IPS DF 19.7 (cell line): ENCODE measurements around the gene KCNA10.
"Not testable (repeated sequence)": the region's sequence is repeated elsewhere in the genome, so short reads cannot be mapped to it uniquely, and the experiment has no call there.

Experiments
- DNase-seq: peaks from one replicate; pipeline ENCODE4 v3.0.0-alpha.2; 2013; ENCODE audit warnings: low read depth, low spot score

The KCNA10 gene

GRCh38 chr1:110535985-110536384 is 17.0 kb upstream of the KCNA10 start:
- no peak for DNase-seq

DNA sequence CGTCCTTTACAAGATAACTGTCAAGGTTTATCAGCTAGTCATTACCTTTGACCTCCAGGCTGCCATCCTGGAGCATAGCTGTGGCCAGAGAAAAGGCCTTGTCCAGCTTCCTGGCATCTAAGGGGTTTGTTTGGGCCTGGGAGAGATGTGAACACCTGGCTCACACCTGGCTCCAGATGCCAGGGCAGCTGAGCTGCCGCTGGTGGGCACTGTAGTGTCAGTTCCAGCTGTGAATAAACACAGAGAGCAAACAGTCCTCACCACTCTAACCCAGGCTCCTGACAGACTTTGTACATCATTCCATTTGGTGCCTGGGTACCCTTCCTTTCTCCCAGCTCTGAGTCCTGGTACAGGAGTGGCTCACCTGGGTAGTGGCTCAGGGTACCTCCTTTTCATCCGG is 14.3 kb upstream of the KCNA10 start:
- DNase-seq, result no peak

DNA sequence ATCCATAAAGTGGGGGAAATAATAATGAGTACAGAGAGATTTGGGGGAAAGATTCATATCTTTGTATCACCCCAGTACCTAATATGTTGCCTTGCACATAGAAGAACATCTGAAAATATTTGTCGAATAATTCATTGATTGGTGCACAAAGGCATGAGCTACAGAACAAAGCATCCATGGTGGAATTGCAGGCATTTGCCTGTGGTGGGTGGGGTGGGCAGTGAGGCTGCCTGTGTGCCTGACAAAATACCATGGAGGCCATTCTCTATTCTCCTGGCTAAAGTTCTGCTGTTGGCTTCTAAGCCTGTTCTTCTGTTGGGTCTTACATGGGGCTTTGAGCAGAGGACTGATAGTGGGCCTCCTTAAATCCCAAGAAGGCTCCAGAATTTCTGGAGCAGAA is 10.0 kb upstream of the KCNA10 start:
- no peak for DNase-seq

DNA sequence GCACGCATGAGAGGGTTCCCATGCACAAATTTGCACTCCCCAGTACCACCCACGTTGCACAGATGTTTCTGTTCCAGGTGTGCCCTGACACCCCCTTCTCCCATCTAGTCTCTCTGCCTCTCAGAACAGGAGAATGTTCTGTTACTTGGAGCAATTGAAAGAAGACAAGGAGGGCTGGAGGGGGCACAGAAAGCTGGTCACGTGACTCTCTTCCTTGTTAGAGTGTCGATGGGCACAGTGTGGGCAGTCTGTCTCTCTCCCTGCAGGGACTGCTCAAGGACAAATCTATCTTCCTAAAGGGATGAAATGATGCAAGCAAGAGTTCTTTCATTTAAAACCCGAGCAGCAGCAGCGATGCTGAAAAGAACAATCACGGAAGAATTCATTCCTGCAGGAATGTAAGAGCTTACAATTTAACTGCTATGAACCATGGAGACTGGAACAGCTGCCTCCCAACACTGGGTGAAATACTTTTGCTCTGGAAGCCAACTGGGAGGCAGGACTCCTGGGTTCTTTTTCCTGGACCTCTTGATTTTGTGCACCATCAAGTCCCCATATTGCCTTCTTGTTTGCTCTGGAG is 7.3 kb upstream of the KCNA10 start:
- no peak for DNase-seq

DNA sequence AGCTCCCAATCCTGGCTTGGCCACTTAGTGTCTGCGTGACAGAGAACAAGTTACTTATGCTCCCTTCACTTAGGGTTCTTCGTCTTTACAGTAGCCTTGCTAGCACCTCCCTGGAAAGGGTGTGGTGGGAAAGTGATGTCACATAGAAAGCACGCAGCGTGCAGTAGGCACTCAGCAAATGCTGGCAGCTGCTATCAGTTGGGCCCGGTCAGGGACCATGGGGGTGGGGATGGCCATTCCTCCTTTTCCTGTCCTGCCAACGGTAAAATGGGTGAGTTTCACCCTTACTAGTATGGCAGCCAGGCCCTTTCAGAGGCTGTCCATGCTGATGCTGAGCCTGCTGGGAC is 6.2 kb upstream of the KCNA10 start:
- DNase-seq, result no peak

DNA sequence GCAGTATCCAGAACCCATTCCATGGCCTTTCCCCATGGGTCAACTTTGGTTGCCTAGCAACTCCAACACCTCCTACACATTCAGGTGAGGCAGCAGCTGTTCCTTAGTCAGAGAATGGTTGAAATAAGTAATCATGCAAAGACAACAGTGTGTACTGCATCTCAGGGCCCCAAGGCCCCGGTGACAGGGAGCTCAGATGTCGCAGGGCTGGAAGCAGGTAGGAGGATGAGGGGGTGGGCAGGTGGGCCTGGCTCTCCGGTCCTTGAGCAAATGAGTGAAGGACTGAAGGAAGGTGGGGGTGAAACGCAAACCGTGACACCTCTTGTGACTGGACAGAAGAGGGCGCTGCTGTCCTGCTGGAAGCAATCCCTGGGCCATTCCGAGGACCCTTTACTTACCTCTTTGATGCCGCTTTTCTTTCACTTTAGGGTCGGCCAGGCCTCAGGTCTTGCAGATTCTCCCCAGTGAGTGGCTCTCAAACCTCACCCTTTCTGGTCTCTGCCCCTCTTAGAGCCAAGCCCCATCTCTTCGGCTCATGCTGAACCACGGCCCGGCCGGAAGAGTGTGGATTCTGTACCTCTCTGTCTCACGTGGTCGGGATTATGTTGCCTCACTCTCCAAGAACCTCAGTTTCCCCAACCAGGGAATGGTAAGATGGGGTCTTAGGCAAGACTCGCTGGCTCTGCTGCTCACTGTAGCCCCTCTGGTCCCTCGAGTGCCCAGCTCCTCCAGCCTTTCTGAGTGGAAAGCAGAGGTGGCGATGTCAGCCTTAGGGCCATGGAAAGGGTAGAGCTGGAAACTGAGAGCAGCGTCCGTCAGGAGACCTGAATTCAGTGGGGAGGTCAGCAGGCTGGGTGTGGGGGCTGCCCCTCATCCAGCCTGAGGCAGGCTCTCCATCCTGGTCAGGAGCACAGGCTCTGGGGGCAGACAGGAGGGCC is 5.6 kb upstream of the KCNA10 start:
- DNase-seq, result no peak

- no peak for DNase-seq
These were observed 4.0 kb upstream of the KCNA10 start for GRCh38 chr1:110523011-110523410.

GRCh38 chr1:110522560-110522959 is 3.6 kb upstream of the KCNA10 start:
- DNase-seq, result no peak

GRCh38 chr1:110520827-110521226 is 1.9 kb upstream of the KCNA10 start:
- DNase-seq, result no peak

DNA sequence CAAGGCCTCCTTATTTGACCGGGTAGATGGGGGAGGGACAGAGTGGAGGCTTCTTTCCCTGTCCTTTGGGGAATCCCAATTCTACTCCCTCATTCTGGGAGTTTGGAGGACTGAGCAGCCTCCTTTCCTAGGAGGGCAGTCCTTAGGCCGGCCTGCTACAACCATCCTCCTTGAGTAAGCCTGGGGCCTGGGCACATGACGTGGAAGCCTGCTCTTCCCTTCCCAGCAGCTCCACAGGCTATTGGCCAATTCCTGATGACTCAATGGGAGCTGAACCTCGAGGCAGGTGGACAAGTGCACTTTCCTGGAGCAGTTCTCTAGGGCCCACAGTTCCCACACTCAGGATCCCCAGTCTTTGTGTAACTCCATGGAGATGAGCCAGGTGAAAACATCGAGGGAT is 3.1 kb downstream of the KCNA10 start:
- DNase-seq, result no peak

DNA sequence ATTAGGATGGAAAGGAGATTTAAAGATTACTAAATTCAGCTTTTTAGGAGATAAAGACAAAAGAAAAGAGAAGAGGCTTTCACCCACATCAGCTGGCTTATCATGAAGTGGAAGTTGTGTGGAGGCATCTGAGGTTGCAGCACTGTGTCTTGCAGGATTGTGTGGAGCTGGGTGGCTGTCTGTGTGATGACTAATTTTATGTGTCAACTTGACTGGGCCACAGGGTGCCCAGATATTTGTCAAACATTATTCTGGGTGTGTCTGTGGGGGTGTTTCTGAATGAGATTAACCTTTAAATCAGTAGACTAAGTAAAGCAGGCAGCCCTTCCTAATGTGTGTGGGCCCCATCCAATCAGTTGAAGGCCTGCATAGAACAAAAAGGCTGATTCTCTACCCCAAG is 3.9 kb downstream of the KCNA10 start:
- no peak for DNase-seq

- DNase-seq, result no peak
These were observed 5.5 kb downstream of the KCNA10 start for GRCh38 chr1:110513511-110513910.

GRCh38 chr1:110511436-110511835 is 7.5 kb downstream of the KCNA10 start:
- no peak for DNase-seq

DNA sequence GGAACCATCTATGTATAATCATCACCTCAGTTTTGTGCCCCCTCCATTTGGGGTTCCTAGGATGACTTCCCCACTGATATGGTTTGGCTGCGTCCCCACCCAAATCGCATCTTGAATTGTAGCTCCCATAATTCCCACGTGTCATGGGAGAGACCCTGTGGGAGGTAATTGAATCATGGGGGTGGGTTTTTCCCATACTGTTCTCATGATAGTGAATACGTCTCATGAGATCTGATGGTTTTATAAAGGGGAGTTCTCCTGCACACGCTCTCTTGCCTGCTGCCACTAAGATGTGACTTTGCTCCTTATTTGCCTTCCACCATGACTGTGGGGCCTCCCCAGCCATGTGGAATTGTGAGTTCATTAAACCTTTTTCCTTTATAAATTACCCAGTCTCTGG is 8.1 kb downstream of the KCNA10 start:
- DNase-seq, result not testable (repeated sequence)

DNA sequence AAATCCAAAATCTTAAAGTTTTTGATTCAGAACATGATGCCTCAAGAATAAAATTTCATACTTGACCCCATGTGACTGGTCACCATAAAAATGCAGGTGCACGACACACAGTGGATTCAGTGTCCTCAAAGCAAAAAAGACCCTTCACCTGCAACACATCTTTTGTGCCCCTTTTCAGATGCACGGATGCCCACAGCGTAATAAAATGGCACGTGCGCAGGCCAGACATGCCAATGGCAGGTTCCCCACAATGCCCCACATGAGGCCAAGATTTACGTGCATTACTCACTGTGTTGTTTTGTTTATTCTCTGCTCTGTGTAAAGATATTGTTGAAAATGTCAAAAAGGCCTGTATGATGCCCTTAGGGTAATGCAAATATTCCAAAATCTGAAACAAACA is 9.3 kb downstream of the KCNA10 start:
- no peak for DNase-seq

DNA sequence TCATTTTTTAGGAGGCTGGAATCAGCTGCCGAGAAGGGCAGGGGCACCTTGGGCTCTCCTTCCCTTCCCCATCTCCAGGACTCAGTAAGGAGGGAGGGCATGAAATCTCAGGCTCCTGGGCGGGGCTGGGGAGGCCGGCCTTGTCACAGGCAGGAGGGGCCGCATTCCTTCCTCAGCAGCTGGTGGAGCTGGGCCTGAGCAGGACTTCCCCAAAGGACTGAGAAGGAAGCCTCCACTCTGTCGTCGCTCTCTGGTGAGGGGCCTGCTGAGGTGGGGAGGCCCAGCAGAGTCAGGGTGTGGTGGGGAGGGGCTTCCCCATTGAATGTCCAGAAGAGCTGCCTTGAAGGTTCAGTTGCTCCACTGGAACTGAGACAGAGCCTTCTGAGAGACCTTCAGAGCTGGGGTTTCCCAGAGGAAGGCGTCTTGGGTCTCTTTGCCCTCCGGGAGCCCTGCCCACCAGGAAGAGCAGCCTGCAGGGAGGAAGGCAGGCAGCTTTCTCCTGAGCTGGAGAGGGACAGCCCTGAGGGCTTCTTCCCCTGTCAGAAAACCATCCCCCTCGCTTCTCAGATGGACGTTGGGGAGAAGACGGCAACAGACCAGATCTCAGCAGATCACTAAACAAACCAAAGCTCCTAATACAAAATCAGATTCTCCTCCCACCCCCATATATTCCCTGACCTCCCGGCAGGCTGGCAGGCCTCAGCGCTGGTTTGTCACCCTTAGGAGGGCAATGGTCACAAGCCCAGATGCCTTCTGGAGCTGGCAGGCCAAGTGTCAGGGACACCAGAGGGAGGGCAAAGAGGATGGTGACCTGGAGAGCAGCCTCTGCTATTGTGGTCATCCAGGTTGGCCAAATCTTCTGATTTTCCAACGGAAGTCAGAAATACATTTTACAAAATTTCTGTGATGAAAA is 10.7 kb downstream of the KCNA10 start:
- no peak for DNase-seq

- no peak for DNase-seq
These were observed 12.4 kb downstream of the KCNA10 start for GRCh38 chr1:110506541-110506940.

- DNase-seq, result no peak
These were observed 13.4 kb downstream of the KCNA10 start for GRCh38 chr1:110505596-110505995.

GRCh38 chr1:110504226-110504625 is 14.7 kb downstream of the KCNA10 start:
- no peak for DNase-seq

- no peak for DNase-seq
These were observed 15.5 kb downstream of the KCNA10 start for GRCh38 chr1:110503471-110503870.

DNA sequence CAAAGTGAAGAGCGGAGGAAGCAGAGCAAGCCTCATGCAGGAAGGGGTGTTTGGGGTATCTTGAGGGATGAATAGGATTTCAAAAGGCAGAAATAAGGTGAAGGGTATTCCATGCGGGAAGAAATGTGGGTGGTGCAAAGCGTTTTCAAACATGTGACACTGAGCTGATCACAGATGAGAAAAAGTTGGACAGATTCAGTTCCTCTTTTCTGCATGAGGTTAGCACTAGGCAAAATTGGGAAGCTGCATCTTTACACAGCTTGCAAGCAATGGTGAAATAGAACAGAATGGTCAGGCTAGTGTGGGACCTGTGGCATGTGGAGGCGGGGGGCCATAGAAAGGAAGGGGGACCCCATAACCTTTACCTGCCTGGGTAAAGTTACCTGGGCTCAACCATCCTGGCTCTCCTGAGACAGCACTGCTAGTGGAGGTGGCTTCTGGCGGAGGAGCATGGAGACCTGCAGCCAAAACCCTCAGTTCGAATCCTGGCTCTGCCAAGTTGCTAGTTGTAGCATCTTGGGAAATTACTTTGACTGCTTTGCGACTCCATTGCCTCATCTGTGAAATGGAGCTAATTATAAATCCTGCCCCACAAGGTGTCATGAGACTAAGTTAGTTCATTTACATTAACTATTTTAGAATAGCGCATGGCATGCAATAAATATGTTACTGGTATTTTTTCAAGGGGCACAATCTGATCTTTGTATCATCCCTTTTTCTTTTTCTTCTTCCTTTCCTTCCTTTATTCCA is 16.4 kb downstream of the KCNA10 start:
- no peak for DNase-seq
